H9 (cell line): ENCODE results near the gene PNKP. TPM values are rescaled to one million over a fixed set of nuclear protein-coding genes. Genes with fewer than 3 reads are reported as not detected.

Experiments
- DNase-seq: peaks from one replicate; pipeline ENCODE4 v3.0.0-alpha.2; 2017
- H2AFZ ChIP-seq: one replicate; pipeline ENCODE4 v1.6.1; 2013; ENCODE audit warnings: mild to moderate bottlenecking, low read length, control low read depth, moderate library complexity
- H2AK5ac ChIP-seq: 2 replicates; pipeline ENCODE4 v1.6.1; 2013; ENCODE audit warnings: low read length, control low read depth, mixed read lengths; ENCODE audit not compliant: insufficient read length
- H2BK120ac ChIP-seq: one replicate; pipeline ENCODE4 v1.6.1; 2013; ENCODE audit warnings: low read depth, mild to moderate bottlenecking, low read length, control low read depth, inconsistent platforms; ENCODE audit not compliant: poor library complexity, severe bottlenecking
- H2BK12ac ChIP-seq: 2 replicates; pipeline ENCODE4 v1.6.1; 2013; ENCODE audit warnings: low read length, control low read depth, mixed read lengths, low read depth; ENCODE audit not compliant: insufficient read length
- H2BK15ac ChIP-seq: 2 replicates; pipeline ENCODE4 v1.6.1; 2013; ENCODE audit warnings: low read depth, low read length, control low read depth
- H2BK20ac ChIP-seq: one replicate; pipeline ENCODE4 v1.6.1; 2013; ENCODE audit warnings: low read depth, mild to moderate bottlenecking, low read length, control low read depth, inconsistent platforms; ENCODE audit not compliant: poor library complexity, severe bottlenecking
- H2BK5ac ChIP-seq: 2 replicates; pipeline ENCODE4 v1.6.1; 2013; ENCODE audit warnings: low read length, control low read depth, mixed read lengths; ENCODE audit not compliant: insufficient read length
- H3K14ac ChIP-seq: 2 replicates; pipeline ENCODE4 v1.6.1; 2013; ENCODE audit warnings: low read length, control low read depth; ENCODE audit not compliant: insufficient read depth
- H3K18ac ChIP-seq: 2 replicates; pipeline ENCODE4 v1.6.1; 2013; ENCODE audit warnings: low read depth, mild to moderate bottlenecking, mixed read lengths, low read length, control low read depth; ENCODE audit not compliant: insufficient read length
- H3K23ac ChIP-seq: 2 replicates; pipeline ENCODE4 v1.6.1; 2013; ENCODE audit warnings: low read length, control low read depth, mixed read lengths, low read depth; ENCODE audit not compliant: insufficient read length
- H3K23me2 ChIP-seq: 2 replicates; pipeline ENCODE4 v1.6.1; 2013; ENCODE audit warnings: low read depth, mild to moderate bottlenecking, mixed read lengths, low read length, control low read depth; ENCODE audit not compliant: insufficient read length, poor library complexity, severe bottlenecking
- H3K27ac ChIP-seq: 2 replicates; pipeline ENCODE4 v1.5.1; 2013; ENCODE audit warnings: low read length, control low read depth, mixed read lengths, low read depth; ENCODE audit not compliant: insufficient read length
- H3K27me3 ChIP-seq: 2 replicates; pipeline ENCODE4 v1.6.1; 2013; ENCODE audit warnings: low read length, control low read depth, inconsistent platforms; ENCODE audit not compliant: insufficient read depth
- H3K4ac ChIP-seq: 2 replicates; pipeline ENCODE4 v1.6.1; 2013; ENCODE audit warnings: low read depth, mild to moderate bottlenecking, control low read depth, inconsistent platforms, low read length, moderate library complexity
- H3K4me1 ChIP-seq: 2 replicates; pipeline ENCODE4 v1.6.1; 2013; ENCODE audit warnings: low read length, control low read depth, inconsistent platforms; ENCODE audit not compliant: insufficient read depth
- H3K4me2 ChIP-seq: 2 replicates; pipeline ENCODE4 v1.6.1; 2013; ENCODE audit warnings: low read length, control low read depth, mixed read lengths; ENCODE audit not compliant: insufficient read length, insufficient read depth
- H3K56ac ChIP-seq: 2 replicates; pipeline ENCODE4 v1.6.1; 2013; ENCODE audit warnings: low read depth, mild to moderate bottlenecking, mixed read lengths, low read length, control low read depth; ENCODE audit not compliant: insufficient read length
- H3K79me1 ChIP-seq: 2 replicates; pipeline ENCODE4 v1.6.1; 2013; ENCODE audit warnings: low read depth, mild to moderate bottlenecking, moderate library complexity, low read length, control low read depth, inconsistent platforms; ENCODE audit not compliant: insufficient read depth, poor library complexity, severe bottlenecking
- H3K79me2 ChIP-seq: 2 replicates; pipeline ENCODE4 v1.6.1; 2013; ENCODE audit warnings: low read length, control low read depth, inconsistent platforms; ENCODE audit not compliant: insufficient read depth
- H3K9ac ChIP-seq: 2 replicates; pipeline ENCODE4 v1.6.1; 2013; ENCODE audit warnings: low read length, control low read depth, mixed read lengths; ENCODE audit not compliant: insufficient read length; ENCODE audit errors: extremely low read depth
- H3K9me3 ChIP-seq: one replicate; pipeline ENCODE4 v1.6.1; 2013; ENCODE audit warnings: low read depth, low read length, inconsistent platforms; ENCODE audit not compliant: control insufficient read depth
- H3T11ph ChIP-seq: one replicate; pipeline ENCODE4 v1.6.1; 2013; ENCODE audit warnings: mild to moderate bottlenecking, low read length, control low read depth, inconsistent platforms
- H4K20me1 ChIP-seq: one replicate; pipeline ENCODE4 v1.6.1; 2013; ENCODE audit not compliant: control insufficient read depth, insufficient read length, insufficient read depth
- H4K5ac ChIP-seq: 2 replicates; pipeline ENCODE4 v1.6.1; 2013; ENCODE audit warnings: low read depth, mild to moderate bottlenecking, mixed read lengths, low read length, control low read depth; ENCODE audit not compliant: insufficient read length
- H4K8ac ChIP-seq: replicated peaks from 2 replicates; pipeline ENCODE4 v1.6.1; 2013; ENCODE audit warnings: low read length, control low read depth, mixed read lengths, low read depth; ENCODE audit not compliant: insufficient read length
- H4K91ac ChIP-seq: 2 replicates; pipeline ENCODE4 v1.6.1; 2013; ENCODE audit warnings: low read depth, mild to moderate bottlenecking, moderate library complexity, mixed read lengths, low read length, control low read depth; ENCODE audit not compliant: insufficient read length
- H3K27ac Mint-ChIP-seq, 3 experiments: 2 replicates in 2 of 3; 3 replicates in 1 of 3; pipeline ENCODE4 v1.8.0; 2020 to 2021; ENCODE audit warnings: mixed read lengths in 3 of 3, mild to moderate bottlenecking in 1 of 3, moderate library complexity in 1 of 3
- H3K27me3 Mint-ChIP-seq: 2 replicates; pipeline ENCODE4 v1.8.0; 2021; ENCODE audit warnings: low read depth, mild to moderate bottlenecking, moderate library complexity, mixed read lengths
- H3K36me3 Mint-ChIP-seq, 3 experiments: 2 replicates in 2 of 3; 3 replicates in 1 of 3; pipeline ENCODE4 v1.8.0; 2020 to 2021; ENCODE audit warnings: low read depth in 3 of 3, mixed read lengths in 3 of 3; ENCODE audit not compliant: insufficient read depth in 1 of 3
- H3K4me1 Mint-ChIP-seq, 2 experiments: 2 replicates each; pipeline ENCODE4 v1.8.0; 2020; ENCODE audit warnings: mixed read lengths in 2 of 2
- H3K4me3 Mint-ChIP-seq, 2 experiments: 2 replicates in 1 of 2; 3 replicates in 1 of 2; pipeline ENCODE4 v1.8.0; 2020 to 2021; ENCODE audit warnings: mild to moderate bottlenecking in 2 of 2, mixed read lengths in 2 of 2, moderate library complexity in 1 of 2
- H3K9me3 Mint-ChIP-seq, 2 experiments: 2 replicates in 1 of 2; 3 replicates in 1 of 2; pipeline ENCODE4 v1.8.0; 2020; ENCODE audit warnings: mild to moderate bottlenecking in 2 of 2, mixed read lengths in 2 of 2, moderate library complexity in 1 of 2
- CTCF ChIP-seq: fragments of 200-600 bp; sonication (generic); conservative IDR thresholded peaks from 3 replicates; pipeline ENCODE4 v1.8.0; 2021; ENCODE audit warnings: antibody characterized with exemption, mild to moderate bottlenecking
- WGBS: extraction: QIAGEN DNeasy Blood & Tissue Kit; methylation state at CpG from one replicate; pipeline ENCODE4 v1.1.7; 2013; ENCODE audit warnings: missing lambda C conversion rate, low lambda C conversion rate, mixed read lengths; ENCODE audit not compliant: insufficient read length; ENCODE audit errors: extremely low coverage; 5-methylcytosine and 5-hydroxymethylcytosine counted together
- total RNA-seq: library from RNA; stranded (reverse); gene quantifications from 2 replicates; pipeline ENCODE4 v1.2.1, GENCODE V29; 2021

Gene PNKP
- total RNA-seq, 1 experiment from 2014 or later = 157 TPM

- peaks cover 22 to 27% of the 10 kb centered on the region in 2 experiments for H3K4me1 Mint-ChIP-seq
- H3K14ac ChIP-seq = no peak overlapping the region
- H4K8ac ChIP-seq = no peak overlapping the region
- no peak overlapping the region for H3K4me2 ChIP-seq
- peaks cover 9% of the 10 kb centered on the region for H3K79me1 ChIP-seq
- H2AK5ac ChIP-seq = no peak overlapping the region
- H2BK120ac ChIP-seq = no peak overlapping the region
- no peak overlapping the region for H2AFZ ChIP-seq
- no peaks in the 10 kb centered on the region for H3K27me3 ChIP-seq
- peaks cover 9% of the 10 kb centered on the region; the same call in 1 of the 2 replicates for H3K79me2 ChIP-seq
- no peak overlapping the region for H2BK15ac ChIP-seq
- no peak overlapping the region for H2BK5ac ChIP-seq
- peaks cover 0 to 4% of the 10 kb centered on the region in 2 experiments; a peak in 2 of 5 replicates for H3K9me3 Mint-ChIP-seq
- no peak overlapping the region for H2BK20ac ChIP-seq
- no peak overlapping the region for H3K27ac ChIP-seq
- H3T11ph ChIP-seq = no peak overlapping the region
- no peak overlapping the region for H3K18ac ChIP-seq
- DNase-seq = no peak
- no peak overlapping the region for H3K4ac ChIP-seq
- H3K27me3 Mint-ChIP-seq = no peaks in the 10 kb centered on the region; the same call in 1 of the 2 replicates
- H2BK12ac ChIP-seq = no peak overlapping the region
- no peak overlapping the region for H3K56ac ChIP-seq
- H3K27ac Mint-ChIP-seq = no peak overlapping the region
- H3K9ac ChIP-seq = no peak overlapping the region
- H3K23ac ChIP-seq = no peak overlapping the region
- WGBS = no CpG with 5 or more reads among the region's 3 CpGs
- H4K91ac ChIP-seq = no peak overlapping the region
- peak overlapping the region; percentile 6 to 61; a peak in 2 of 5 replicates for H3K4me3 Mint-ChIP-seq
- no peaks in the 10 kb centered on the region; the same call in 1 of the 2 replicates for H3K4me1 ChIP-seq
- H4K5ac ChIP-seq = no peak overlapping the region
- H3K9me3 ChIP-seq = no peaks in the 10 kb centered on the region
- peaks cover 3% of the 10 kb centered on the region for H4K20me1 ChIP-seq
- peaks cover 10% of the 10 kb centered on the region for H3K23me2 ChIP-seq
- no peak for TF ChIP-seq CTCF
- H3K36me3 Mint-ChIP-seq = peaks cover 25 to 34% (median 26%) of the 10 kb centered on the region in 3 experiments
Observed at GRCh38 chr19:49848938-49849337, 18.4 kb downstream of the PNKP start.
